IPS-NIHi7 (cell line): Measurements from ENCODE around the gene SP100.
"Not testable (repeated sequence)": the region's sequence is repeated elsewhere in the genome, so short reads cannot be mapped to it uniquely, and the experiment has no call there.

Source experiments
- DNase-seq: peaks from one replicate; pipeline ENCODE4 v3.0.0; 2012; ENCODE audit warnings: mixed read lengths; ENCODE audit errors: extremely low spot score

SP100 gene

DNA sequence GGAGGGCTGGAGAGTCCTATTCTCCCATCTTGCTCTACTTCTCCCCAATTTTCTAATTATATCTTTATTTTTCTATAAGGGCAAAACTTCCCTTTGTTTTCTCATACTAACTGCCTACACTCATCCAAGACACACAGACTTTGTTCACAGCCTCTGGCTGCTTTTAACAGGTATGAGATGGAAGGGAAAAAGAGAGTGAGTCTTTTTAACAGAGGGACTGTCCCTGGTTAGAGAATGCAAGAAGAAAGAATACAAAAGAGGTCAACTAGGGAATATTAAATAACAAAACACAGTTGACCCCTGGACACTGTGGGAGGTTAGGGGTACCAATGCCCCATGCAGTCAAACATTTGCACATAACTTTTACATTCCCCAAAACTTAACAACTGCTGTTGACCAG is 41.8 kb downstream of the SP100 start:
- DNase-seq, result no peak

DNA sequence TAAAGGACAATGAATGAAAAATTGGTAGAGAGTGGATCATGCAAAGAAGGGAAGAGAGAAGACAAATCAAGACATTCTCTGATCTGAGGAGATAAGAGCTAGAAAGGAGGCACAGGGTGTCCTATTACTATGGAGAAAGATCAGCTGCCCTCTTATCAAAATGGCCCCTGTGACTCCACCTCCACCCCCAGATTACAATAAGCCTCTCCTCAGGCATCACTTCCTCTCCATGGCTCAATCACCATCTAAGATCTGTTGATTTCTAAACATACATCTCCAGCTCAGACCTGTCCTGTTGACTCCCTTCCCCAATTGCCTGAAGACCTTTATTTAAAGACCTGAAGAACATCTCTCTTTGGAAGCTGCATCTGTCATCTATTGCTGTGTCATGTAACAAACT is 43.2 kb downstream of the SP100 start:
- no peak for DNase-seq

DNA sequence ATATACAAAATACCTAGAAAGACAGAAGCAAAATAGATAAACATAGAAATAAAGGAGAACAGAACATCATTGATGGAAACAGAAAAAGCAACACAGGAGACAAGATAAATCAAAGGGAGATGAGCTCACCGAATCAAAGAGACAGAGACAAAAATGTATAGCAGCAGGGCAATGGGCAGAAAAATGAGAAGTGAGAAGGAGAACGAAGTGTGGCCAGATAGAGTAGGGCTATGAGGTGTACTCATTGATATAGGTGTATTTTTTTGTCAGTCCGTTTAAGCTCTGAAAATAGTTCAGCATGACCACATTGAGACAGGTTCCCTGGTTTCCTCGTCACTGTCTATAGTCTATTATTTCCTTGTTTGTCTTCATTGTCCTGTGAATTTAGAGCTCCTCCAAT is 55.1 kb downstream of the SP100 start:
- no peak for DNase-seq

DNA sequence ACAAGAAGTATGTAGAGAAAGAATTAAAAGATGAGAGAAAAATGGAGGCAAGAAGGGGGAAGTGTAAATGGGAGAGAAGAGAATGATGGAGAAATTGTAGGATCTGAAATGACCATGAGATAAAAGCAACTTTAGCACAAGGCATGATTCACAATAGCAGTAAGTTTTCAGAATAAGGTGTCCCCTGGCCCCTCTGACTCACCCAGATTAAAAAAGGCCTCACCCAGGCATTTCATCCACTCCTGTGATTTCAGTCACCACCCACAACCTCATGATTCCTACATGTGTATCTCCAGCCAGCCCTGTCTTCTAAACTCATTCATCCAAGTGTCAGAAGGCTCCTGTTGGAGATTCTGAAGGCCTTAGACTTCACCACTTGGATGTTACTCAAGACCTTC is 56.6 kb downstream of the SP100 start:
- no peak for DNase-seq

DNA sequence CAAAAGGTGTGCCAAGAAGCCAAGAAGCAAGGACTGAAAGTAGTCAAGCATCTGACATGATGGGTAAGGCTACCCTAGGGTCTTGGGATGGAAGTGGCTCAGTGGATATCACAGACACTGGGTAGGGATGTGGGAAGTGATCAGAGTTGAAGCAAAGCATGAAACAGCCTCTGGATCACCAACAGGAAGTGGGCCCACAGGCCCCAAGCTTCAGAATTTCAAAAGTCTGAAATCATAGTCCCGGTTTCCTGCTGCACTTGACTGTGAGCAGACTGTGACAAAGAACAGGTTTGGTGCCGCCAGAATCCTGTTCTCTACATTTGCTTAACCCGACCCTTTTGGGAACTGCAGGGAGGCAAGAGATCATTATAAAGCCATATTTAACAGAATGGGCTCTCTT is 57.4 kb downstream of the SP100 start:
- no peak for DNase-seq

DNA sequence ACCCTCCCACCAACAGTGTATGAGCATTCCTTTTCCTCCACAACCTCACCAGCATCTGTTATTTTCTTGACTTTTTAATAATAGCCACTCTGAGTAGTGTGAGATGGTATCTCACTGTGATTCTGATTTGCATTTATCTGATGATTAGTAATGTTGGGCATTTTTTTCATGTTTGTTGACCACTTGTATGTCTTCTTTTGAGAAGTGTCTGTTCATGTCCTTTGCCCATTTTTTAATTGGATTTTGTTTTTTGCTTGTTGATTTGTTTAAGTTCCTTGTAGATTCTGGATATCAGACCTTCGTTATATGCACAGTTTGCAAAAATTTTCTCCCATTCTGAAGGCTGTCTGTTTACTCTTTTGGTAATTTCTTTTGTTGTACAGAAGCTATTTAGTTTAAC is 59.1 kb downstream of the SP100 start:
- DNase-seq, result no peak

DNA sequence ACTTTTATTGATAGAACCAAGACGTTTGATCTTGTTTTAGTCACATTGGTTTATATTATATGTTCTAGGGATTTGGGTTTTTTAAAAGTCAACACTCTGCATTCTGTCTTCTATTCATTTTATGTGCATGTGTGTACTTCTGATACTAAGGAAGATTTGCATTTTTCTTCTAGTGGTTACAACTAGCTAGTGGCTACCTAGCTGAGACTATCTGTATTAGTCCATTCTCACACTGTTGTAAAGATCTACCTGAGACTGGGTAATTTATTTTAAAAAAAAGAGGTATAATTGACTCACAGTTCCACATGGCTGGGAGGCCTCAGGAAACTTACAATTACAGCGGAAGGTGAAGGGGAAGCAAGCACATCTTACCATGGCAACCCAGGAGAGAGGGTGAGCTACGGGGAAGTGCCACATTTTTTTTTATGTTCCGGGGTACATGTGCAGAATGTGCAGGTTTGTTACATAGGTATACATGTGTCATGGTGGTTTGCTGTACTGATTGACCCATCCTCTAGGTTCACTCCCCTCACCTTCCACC is 69.9 kb downstream of the SP100 start:
- DNase-seq, result no peak

DNA sequence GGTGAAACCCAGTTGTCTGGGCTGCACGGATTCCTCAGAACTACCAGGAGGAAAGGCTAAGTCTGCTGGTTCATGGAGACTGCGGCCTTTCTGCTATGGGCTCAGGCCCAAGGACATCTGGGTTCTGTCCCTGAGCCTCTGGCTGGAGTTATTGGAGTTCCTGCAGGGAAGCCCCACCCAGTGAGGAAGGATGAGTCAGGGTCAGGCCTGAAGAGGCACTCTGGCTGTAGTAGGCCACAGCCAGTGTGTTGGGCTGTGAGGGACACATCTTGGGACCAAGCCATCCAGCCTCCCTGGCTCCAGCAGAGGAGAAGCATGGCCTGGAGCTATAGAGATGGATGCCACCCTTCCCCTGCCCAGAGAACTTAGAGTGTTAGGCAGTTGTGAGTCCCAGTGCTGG is 75.2 kb downstream of the SP100 start:
- not testable (repeated sequence) for DNase-seq

DNA sequence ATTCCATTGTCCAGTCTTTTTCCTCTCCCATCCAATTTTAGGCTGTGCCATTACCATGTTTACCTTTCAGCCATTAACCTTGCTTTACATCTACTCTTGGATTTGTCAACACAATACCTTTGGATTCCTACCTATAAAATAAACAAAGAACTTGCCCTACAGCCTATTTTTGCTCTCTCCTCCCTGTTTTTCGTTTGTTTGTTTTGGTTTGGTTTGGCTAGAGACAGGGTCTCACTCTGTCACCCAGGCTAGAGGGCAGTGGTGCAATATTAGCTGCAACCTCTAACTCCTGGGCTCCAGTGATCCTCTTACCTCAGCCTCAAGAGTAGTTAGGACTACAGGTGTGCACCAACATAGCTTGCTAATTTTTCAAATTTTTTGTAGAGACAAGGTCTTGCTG is 76.1 kb downstream of the SP100 start:
- DNase-seq, result no peak

DNA sequence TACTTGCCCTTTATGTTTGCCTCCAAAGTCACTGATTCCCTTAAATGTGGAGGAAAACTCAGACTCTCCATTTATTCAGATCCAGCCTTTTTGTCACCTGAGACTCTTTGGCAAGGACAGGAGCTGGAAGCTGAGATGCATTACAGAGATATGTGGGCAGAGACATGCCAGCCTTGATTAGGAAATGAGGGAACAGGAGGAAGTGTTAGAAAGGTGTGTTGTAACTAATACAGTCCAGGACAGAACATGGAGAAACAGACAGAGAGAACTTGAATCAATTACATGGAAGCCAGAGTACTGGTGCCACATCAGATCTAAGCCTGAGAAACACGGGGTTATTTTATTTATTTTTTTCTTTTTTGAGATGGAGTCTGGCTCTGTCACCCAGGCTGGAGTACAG is 79.0 kb downstream of the SP100 start:
- DNase-seq, result no peak

DNA sequence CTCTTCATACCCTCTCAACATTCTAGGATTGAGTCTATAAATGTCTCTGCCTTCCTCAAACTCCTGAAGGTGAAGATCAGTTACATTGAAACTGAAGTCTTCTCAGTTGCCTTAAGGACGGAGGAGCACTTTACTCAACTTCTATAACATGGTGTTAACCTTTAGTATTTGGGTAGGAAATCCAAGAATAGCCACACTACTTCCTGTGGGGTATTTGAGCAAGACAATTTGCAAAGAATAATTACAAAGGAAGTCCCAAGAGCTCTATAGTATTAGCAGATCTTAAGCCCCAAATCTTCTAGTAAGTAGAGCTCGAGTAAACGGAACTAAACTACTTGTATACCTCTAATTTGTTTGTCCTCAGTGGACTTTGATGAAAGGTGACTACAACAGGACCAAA is 80.9 kb downstream of the SP100 start:
- no peak for DNase-seq

DNA sequence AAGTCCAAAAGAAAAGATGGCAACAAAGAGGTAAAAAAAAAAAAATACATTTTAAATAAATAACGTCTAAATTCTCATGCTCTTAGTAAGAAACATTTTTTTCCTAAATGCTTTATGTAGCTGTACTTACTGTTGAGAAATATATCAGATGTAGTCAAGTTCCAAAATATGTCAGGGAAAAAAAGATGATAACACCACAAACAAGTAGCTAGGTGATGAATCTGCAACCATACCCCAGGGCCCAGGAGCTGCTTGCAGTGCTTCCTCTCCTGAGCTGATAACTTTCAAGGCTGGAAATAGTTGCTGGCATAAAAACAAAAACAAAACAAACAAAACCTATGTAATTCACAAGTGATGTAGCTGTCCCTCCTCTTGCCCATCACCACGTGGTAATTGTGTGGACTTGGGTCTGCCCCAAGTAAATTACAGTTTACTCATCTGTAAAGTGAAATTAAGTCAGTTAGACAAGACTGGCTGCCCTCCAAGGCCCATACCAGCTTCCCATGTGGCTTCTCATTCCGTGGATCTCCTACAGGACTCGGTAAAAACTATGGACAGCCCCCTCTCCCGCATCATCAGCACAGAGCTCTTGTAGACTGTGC is 82.6 kb downstream of the SP100 start:
- DNase-seq, result no peak

DNA sequence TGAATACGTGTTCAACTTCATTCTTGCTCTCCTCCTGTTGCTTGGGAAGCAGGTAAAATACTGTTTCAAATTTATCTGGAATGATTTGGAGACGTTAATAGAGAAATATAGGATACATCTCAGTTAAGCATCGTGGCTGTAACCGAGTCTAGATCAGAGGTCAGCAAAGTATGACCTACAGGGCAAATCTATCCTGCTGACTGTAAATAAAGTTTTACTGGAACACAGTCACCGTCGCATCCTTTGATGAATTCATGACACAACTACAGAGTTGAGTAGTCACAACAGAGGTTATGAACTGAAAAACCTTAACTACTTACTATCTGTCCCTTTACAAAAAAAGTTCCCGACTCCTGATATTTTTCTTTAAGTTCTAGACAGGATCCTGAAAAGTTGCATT is 86.6 kb downstream of the SP100 start:
- no peak for DNase-seq

DNA sequence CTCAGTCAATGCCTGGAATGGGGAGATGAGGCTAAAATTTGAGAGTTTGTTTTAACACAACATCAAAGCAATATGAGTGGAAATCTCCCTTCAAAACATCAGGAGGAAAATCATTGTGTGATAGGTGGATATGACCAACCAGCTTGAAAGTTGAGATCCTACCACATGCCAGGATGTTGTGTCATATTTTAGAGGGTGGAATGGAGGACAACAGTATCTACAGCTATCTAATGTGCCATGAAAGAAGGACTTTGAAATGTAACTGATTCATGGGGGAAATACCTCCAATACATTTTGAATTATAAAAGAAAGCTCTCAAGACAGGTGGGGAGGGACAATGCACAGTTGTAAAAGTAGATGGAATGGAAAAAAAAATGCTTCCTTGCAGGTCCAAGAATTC is 87.8 kb downstream of the SP100 start:
- no peak for DNase-seq

DNA sequence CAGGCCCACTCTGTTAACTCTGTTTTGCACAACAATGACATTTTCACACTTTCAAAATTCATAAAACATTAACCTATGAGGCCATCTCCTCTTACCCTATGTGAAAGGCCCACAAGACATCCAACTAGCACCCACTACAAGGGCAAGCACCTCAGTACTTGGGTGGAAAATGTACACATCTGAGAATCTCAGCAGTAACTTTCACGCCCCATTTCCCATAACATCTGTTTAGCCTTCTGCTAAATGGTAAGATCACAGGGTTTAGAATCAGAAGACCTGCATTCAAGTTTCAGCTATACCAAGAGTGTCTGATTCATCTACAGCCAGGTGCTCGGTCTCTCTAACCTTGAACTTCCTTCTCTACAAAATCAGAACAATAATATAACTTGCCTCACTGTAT is 89.2 kb downstream of the SP100 start:
- no peak for DNase-seq

DNA sequence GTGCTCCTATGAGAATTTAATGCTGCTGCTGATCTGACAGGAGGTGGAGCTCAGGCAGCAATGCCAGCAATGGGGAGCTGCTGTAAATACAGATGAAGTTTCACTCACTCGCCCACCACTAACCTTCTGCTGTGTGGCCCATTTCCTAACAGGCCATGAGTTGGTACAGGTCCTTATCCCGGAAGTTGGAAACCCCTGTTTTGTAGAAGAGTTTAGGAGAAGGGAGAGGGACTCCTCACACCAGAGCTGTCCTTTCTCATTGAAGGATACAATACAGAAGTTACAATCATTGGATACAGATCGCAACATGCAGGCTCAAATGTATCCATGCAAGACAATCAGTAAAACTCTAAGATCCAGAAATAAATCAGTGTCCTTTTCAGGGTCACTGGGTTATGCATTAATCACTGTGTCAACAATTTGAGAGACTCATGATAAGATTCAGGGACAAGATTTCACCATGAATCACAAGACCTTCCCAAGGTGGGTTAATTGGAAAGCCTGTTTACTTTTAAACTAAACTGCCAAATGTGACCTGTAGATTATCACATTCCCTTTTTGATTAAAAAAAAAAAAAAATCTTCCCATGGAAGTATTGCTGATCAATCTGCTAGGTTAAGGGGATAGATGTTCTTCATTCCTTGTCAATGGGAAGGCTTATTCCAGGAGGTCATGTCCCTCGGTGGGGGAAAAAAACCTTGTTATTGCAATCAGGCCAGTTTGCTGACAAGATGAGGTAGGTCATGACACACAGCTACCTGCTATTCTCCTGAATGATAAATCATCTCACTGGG is 97.2 kb downstream of the SP100 start:
- DNase-seq, result no peak

DNA sequence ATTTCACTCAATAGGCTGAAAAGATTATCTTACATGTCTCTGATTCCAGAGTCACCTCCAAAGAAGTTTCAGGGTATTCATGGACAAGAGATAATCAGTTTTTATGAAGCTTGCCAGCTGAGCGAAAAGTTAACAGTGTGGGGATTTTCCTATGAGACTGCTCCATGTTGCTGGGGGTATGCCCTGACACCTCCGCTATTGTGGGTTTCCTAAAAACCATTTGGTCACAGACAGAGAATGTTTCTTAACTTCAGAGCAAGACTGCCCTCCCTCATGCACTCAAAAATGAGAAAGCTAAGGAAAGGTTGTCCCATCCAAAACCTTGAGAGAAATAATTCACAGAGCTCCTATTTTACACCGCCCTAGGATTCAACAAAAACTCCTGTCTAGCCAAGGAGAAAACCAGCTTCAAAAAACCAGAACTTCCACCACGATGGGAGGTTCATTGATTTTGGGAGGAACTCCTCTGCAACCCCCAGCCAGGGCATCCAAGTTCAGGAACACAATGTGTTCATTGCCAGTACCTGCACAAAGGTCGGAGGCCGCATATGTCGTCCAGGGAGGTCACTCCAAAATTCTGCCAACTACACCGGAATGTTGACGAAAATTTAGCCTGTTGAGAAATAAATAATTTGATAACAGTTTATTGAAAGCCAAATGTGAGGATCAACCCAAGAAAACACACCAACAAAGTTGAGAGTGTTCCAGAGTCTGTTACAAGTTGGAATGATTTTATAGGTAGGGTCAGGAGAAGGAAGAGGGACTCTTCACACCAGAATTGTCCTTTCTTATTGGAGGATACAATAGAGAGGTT is 104.3 kb downstream of the SP100 start:
- no peak for DNase-seq

DNA sequence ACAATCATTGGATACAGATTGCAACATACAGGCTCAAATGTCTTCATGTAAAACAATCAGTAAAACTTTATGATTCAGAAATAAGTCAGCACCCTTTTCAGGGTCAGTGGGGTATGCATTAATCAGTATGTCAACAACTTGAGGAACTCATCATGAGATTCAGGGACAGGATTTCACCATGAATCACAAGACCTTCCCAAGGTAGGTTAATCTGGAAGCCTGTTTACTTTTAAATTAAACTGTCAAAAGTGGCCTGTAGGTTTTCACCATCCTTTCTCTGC is 104.8 kb downstream of the SP100 start:
- DNase-seq, result no peak

DNA sequence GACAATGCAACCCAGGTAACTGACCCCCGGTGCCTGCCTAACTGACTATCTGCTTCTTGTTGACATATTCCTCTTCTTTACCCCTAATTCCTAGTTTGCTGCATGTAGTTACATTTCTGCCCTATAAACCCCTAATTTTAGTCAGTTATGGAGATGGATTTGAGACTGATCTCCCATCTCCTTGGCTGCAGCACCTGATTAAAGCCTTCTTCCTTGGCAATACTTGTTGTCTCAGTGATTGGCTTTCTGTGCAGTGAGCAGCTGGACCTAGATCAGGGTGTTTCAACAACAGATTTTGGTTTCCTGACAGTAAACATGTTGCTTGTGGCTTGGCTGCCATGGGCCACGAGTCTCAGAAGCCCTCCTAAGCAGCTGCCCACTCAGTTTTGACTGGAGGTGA is 105.4 kb downstream of the SP100 start:
- no peak for DNase-seq

DNA sequence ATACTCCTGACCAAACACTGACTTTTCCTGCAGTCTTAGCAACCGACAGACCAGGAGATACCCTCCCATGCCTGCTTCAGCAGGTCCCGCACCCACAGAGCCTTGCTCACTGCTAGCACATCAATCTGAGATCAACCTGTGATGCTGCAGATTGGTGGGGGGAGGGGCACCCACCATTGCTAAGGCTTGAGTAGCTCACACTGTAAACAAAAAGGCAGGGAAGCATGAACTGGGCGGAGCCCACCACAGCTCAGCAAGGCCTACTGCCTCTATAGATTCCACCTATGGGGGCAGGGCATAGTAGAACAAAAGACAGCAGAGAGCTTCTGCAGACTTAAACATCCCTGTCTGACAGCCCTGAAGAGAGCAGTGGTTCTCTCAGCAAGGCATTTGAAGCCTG is 109.7 kb downstream of the SP100 start:
- no peak for DNase-seq

DNA sequence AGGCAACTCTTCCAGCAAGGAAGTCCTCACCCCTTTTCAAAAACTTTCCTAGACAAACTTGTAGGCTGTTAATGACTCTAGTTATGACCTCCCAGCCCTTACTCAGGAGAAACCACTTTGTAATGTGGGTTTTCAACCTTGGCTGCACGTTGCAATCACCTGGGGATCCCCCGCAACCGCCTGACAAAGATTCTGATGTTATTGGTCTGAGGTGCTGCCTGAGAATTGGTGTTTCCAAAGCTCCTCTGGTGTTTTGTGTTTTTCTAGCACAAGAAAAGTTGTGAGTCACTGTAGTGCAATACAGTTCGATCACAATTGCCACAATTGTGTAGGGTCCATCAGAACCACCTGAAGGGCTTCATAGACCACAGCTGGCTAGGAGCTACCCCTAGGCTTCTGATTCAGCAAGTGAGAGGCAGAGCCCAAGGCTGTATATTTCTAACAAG is 121.6 kb downstream of the SP100 start:
- no peak for DNase-seq

DNA sequence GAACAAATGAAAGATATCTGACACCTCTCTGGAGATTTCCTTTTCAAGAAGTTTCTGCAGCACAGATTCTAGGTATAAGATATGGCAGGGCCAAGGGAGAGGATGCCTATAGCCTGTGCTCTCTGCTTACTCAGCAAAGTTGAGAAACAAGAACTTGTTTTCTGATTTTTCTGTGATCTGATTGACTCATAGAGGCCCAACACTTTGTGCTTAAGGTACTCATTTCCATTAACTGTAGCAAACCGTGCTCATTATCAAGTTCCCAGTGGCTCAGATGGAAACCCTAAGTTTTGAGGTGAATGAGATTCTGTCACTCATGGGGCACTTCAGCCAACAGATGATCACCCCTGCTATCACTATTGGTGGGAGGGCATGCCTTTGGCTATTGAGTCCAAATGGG is 124.3 kb downstream of the SP100 start:
- no peak for DNase-seq

DNA sequence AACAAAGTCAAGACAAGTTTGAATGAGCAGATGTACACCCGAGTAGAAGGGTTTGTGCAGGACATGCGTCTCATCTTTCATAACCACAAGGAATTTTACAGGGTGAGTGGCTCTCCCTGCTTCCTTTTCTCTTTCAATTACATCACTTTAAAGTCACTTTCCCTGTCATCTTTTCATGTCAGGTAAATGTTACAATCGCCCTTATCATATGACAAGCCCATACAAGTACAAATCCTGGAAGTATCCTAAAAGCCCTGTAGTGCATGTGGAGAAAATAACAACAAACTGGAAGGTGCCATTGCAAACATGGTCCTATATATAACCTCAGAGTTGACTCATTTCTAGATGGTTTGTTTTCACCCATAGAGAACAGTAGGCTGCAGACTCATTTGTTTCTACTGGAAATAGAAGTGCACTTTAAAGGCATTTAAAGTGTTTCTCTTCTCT is 126.0 kb downstream of the SP100 start:
- DNase-seq, result no peak
